Measurements from ENCODE around the gene ZPR1.

The ZPR1 gene

DNA sequence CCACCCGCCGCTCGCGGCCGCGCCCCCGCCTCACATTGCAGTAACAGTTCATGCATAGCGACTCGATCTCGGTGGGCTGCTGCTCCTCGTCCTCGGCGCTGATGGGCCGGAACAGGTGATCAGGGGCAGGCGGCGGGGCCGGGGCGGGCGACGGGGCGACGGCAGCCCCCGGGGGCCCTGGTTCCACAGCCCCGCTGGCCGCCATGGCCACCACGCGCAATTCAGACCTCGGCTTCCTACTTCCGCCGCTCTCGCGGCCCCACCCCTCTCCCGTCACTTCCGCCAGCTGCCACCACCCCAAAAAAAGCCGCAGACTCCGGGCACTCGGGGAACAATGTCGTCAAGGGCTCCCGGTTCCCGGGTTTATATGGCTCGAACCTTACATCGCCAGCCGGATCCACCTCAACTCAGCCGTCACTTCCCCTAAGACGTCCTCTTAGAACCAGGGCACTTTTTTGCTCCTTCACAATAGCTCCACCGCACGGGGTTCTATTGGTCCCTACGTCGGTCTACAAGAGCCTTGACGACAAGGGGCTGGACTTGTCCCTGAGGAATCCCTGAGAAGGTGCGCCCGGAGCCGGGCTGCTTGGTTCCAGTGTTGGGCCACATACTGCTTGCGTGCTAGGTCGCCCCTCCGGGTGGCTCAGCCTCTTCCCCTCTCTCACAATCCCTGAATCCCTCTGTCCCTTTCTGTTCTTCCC lies at the start of gene ZPR1 (continued):
- TF ChIP-seq ZBTB26 (tag by site-specific recombination; optimal IDR thresholded peaks at IDR 0.05) (peak; percentile 62), ZBTB21 (tag by site-specific recombination; IDR thresholded peaks at IDR 0.05) (peak; percentile 71), ZBTB17 (tag by site-specific recombination; IDR thresholded peaks at IDR 0.05) (no peak), ZNF692 (tag by site-specific recombination; IDR thresholded peaks at IDR 0.05) (peak; percentile 36; the same call in 1 of the 2 replicates), KLF10 (tag by site-specific recombination; IDR thresholded peaks at IDR 0.05) (peak; percentile 83), GLIS2 (tag by site-specific recombination; IDR thresholded peaks at IDR 0.05) (peak; percentile 33; the same call in 1 of the 2 replicates), ZNF518A (tag by site-specific recombination; conservative IDR thresholded peaks at IDR 0.05; ENCODE audit: low read depth) (peak; percentile 47), WT1 (tag by site-specific recombination; IDR thresholded peaks at IDR 0.05) (0 out of 2 replicates have a peak, but pooled peaks have one; percentile 21), ZNF777 (tag by site-specific recombination; IDR thresholded peaks at IDR 0.05; ENCODE audit: borderline replicate concordance) (peak; percentile 52), SP2 (tag by site-specific recombination; IDR thresholded peaks at IDR 0.05) (peak; percentile 72), ZNF157 (tag by site-specific recombination; IDR thresholded peaks at IDR 0.05) (no peak), ZNF335 (tag by site-specific recombination; conservative IDR thresholded peaks at IDR 0.05) (0 out of 2 replicates have a peak, but pooled peaks have one; percentile 30), ZBTB8A (tag by site-specific recombination; IDR thresholded peaks at IDR 0.05) (peak; percentile 68), PBX3 (CRISPR knock-in tag; IDR thresholded peaks at IDR 0.05) (no peak), ZNF530 (tag by site-specific recombination; IDR thresholded peaks at IDR 0.05; ENCODE audit: low read depth) (no peak), ZNF629 (tag by site-specific recombination; IDR thresholded peaks at IDR 0.05) (peak; percentile 86)
- TF ChIP-seq, protein P1, sequence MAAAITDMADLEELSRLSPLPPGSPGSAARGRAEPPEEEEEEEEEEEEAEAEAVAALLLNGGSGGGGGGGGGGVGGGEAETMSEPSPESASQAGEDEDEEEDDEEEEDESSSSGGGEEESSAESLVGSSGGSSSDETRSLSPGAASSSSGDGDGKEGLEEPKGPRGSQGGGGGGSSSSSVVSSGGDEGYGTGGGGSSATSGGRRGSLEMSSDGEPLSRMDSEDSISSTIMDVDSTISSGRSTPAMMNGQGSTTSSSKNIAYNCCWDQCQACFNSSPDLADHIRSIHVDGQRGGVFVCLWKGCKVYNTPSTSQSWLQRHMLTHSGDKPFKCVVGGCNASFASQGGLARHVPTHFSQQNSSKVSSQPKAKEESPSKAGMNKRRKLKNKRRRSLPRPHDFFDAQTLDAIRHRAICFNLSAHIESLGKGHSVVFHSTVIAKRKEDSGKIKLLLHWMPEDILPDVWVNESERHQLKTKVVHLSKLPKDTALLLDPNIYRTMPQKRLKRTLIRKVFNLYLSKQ (tag by site-specific recombination; IDR thresholded peaks at IDR 0.05; ENCODE audit: borderline replicate concordance): no peak
